ENCODE data around the gene BTNL8. TPM values are rescaled to one million over a fixed set of nuclear protein-coding genes. Genes with fewer than 3 reads are reported as not detected.

Gene BTNL8
- total RNA-seq, 1 donor from 2014 or later = 0.59 TPM

Other genes with a start within 250 kb of the BTNL8 start
- 541 TPM for gene FLT4, start 249.6 kb upstream of the BTNL8 start, total RNA-seq (ENCODE audit: unreplicated experiment)
- gene OR2Y1, start 159.1 kb upstream of the BTNL8 start, total RNA-seq (ENCODE audit: unreplicated experiment) = not detected
- 115 TPM for gene MGAT1, start 96.4 kb upstream of the BTNL8 start, total RNA-seq (ENCODE audit: unreplicated experiment)
- 30.2 TPM for gene ZFP62, start 37.9 kb upstream of the BTNL8 start, total RNA-seq (ENCODE audit: unreplicated experiment)
- gene BTNL3, start 89.7 kb downstream of the BTNL8 start, total RNA-seq (ENCODE audit: unreplicated experiment) = 0.36 TPM
- gene BTNL9, start 141.1 kb downstream of the BTNL8 start, total RNA-seq (ENCODE audit: unreplicated experiment) = 24.3 TPM
- not detected for gene OR2V1, start 232.0 kb downstream of the BTNL8 start, total RNA-seq (ENCODE audit: unreplicated experiment)
- not detected for gene OR2V2, start 248.4 kb downstream of the BTNL8 start, total RNA-seq (ENCODE audit: unreplicated experiment)

Data from endothelial cell (in vitro differentiated cells).